Hematopoietic multipotent progenitor cell treated with erythropoietin and hydrocortisone succinate and interleukin-3 and kit ligand, for 8 days (in vitro differentiated cells): ENCODE data around the gene ITPK1.
A peak's percentile ranks its signal among the peaks of the same experiment; 100 is the strongest.
"Not testable (repeated sequence)": the region's sequence is repeated elsewhere in the genome, so short reads cannot be mapped to it uniquely, and the experiment has no call there.

Source experiments
- DNase-seq: peaks from one replicate; pipeline ENCODE4 v3.0.0-alpha.2; 2015

Gene ITPK1

GRCh38 chr14:93128725-93129459 is 13.2 kb upstream of the ITPK1 start:
- no peak for DNase-seq

GRCh38 chr14:93126111-93126510 is 10.4 kb upstream of the ITPK1 start:
- DNase-seq: no peak

- no peak for DNase-seq
Measured at GRCh38 chr14:93122826-93123225, 7.1 kb upstream of the ITPK1 start.

- DNase-seq: peak; percentile 87
Measured at GRCh38 chr14:93121030-93121834, 5.5 kb upstream of the ITPK1 start.

GRCh38 chr14:93120517-93120916 is 4.8 kb upstream of the ITPK1 start:
- DNase-seq: peak; percentile 60

- DNase-seq: no peak
Measured at GRCh38 chr14:93116676-93117200, 1.0 kb upstream of the ITPK1 start.

GRCh38 chr14:93115069-93115820 is 480 bp downstream of the ITPK1 start:
- DNase-seq: peak; percentile 85

- DNase-seq: no peak
Measured at GRCh38 chr14:93114713-93115068, 1.0 kb downstream of the ITPK1 start.

- DNase-seq: peak; percentile 34
Measured at GRCh38 chr14:93114068-93114710, 1.5 kb downstream of the ITPK1 start.

- no peak for DNase-seq
Measured at GRCh38 chr14:93113678-93114067, 2.1 kb downstream of the ITPK1 start.

- DNase-seq: peak; percentile 88
Measured at GRCh38 chr14:93112891-93113677, 2.6 kb downstream of the ITPK1 start.

GRCh38 chr14:93111541-93111940 is 4.2 kb downstream of the ITPK1 start:
- DNase-seq: not testable (repeated sequence)

- no peak for DNase-seq
Measured at GRCh38 chr14:93110856-93111419, 4.8 kb downstream of the ITPK1 start.

GRCh38 chr14:93109572-93110481 is 5.9 kb downstream of the ITPK1 start:
- no peak for DNase-seq

GRCh38 chr14:93108105-93108504 is 7.6 kb downstream of the ITPK1 start:
- DNase-seq: no peak

GRCh38 chr14:93107453-93107852 is 8.3 kb downstream of the ITPK1 start:
- no peak for DNase-seq

GRCh38 chr14:93106541-93107156 is 9.1 kb downstream of the ITPK1 start:
- no peak for DNase-seq

- DNase-seq: not testable (repeated sequence)
Measured at GRCh38 chr14:93105856-93106255, 9.9 kb downstream of the ITPK1 start.

GRCh38 chr14:93105362-93105761 is 10.4 kb downstream of the ITPK1 start:
- no peak for DNase-seq

GRCh38 chr14:93104961-93105360 is 10.8 kb downstream of the ITPK1 start:
- DNase-seq: no peak
